ENCODE data around the gene PARD3.
"Not testable (repeated sequence)": the region's sequence is repeated elsewhere in the genome, so short reads cannot be mapped to it uniquely, and the experiment has no call there.

Gene PARD3

DNA sequence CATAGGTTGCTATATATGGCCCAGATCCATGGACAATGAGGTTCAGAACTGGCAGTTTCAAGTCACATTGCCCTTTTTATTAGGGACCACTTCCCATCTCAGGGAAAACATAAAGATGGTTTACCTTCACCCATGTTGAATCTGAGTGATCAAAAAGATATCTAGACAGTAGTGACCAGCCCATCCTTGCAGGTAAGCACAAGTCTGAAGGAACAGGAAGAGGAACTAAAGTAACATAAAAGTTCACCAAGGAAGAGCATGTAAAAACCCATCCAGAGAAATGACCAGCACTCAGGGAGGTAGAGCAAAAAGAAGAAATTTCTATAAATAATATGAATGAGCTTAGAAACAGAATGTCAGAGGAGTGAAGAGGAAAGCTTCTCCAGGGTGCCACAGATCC is 382.5 kb downstream of the PARD3 start:
- H3K4me1 ChIP-seq (ENCODE audit: control insufficient read depth, insufficient read depth, low read length), result peaks cover 5% of the 10 kb centered on the region
- H3K4me3 ChIP-seq (ENCODE audit: insufficient read depth, low read depth, low read length), result no peak overlapping the region
- no peaks in the 10 kb centered on the region for H3K36me3 ChIP-seq (ENCODE audit: control insufficient read depth, insufficient read depth, low read length)
- no peaks in the 10 kb centered on the region for H3K9me3 ChIP-seq (ENCODE audit: control insufficient read depth, low read length)
- no peak overlapping the region for H3K27ac ChIP-seq (ENCODE audit: insufficient read depth, low read depth, low read length, poor library complexity, severe bottlenecking)
- H3K27me3 ChIP-seq (ENCODE audit: control insufficient read depth, insufficient read depth, low read length, poor library complexity, severe bottlenecking), result no peaks in the 10 kb centered on the region

DNA sequence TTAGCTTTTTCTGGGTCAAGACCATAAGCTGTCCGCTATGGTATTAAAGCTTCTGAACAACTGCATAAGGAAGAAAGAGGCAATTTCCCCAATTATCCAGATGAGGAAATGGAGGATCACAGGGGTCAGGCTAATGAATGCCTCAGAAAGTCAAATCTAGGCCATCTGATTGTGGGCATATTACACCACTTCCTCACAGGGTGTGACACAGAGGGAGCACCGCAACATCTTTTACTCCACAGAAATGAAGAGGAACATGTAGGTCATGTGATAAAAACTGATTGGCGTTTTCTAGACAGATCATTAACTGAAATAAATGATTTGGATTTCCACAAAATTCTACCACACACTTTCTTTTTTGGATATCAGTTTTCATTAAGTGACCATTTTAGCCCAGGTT is 384.4 kb downstream of the PARD3 start:
- Histone ChIP-seq H3K36me3 (ENCODE audit: control insufficient read depth, insufficient read depth, low read length) (no peaks in the 10 kb centered on the region), H3K27me3 (ENCODE audit: control insufficient read depth, insufficient read depth, low read length, poor library complexity, severe bottlenecking) (no peaks in the 10 kb centered on the region), H3K27ac (ENCODE audit: insufficient read depth, low read depth, low read length, poor library complexity, severe bottlenecking) (no peak overlapping the region), H3K9me3 (ENCODE audit: control insufficient read depth, low read length) (no peaks in the 10 kb centered on the region), H3K4me1 (ENCODE audit: control insufficient read depth, insufficient read depth, low read length) (peaks cover 5% of the 10 kb centered on the region), H3K4me3 (ENCODE audit: insufficient read depth, low read depth, low read length) (no peak overlapping the region)
- WGBS, 2 experiments, result 96% methylated on average over 2 to 3 of the region's 3 CpGs

DNA sequence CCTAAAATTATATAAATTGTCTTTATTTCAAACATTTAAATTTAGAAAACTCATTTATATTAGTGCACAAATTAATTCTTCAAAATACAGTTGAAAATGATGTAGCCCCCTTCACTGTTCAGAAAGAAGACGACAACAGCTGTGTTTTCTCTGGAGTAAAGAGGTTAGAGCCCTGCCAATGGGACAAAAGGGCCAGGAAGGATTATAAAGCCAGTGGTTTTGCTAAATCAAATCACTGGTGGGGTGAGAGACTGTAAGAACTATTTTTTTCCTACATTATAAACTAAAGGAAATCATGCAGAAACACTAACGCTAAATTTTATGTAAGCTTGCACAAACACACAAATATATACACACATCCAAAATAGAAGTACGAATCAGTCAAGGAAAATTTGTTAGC is 386.6 kb downstream of the PARD3 start:
- WGBS, 2 experiments, result 0 to 40% methylated on average over 1 to 2 of the region's 3 CpGs
- Histone ChIP-seq H3K4me3 (ENCODE audit: insufficient read depth, low read depth, low read length) (no peak overlapping the region), H3K27ac (ENCODE audit: insufficient read depth, low read depth, low read length, poor library complexity, severe bottlenecking) (no peak overlapping the region), H3K27me3 (ENCODE audit: control insufficient read depth, insufficient read depth, low read length, poor library complexity, severe bottlenecking) (no peaks in the 10 kb centered on the region), H3K9me3 (ENCODE audit: control insufficient read depth, low read length) (no peaks in the 10 kb centered on the region), H3K36me3 (ENCODE audit: control insufficient read depth, insufficient read depth, low read length) (no peaks in the 10 kb centered on the region), H3K4me1 (ENCODE audit: control insufficient read depth, insufficient read depth, low read length) (peaks cover 5% of the 10 kb centered on the region)

DNA sequence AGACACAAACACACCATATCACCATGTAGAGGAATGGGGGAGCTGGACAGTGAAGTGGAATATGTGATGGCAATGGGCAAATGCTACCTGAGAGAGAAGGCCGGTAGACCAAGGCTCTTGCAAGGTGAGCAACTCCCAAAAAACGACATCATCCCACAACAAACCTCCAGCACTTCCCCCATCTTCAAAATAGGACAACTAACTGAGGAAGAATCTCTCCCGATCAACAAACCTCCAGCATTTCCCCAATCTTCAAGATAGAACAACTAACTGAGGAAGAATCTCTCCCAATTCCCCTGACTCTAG is 387.2 kb downstream of the PARD3 start:
- Histone ChIP-seq H3K4me3 (ENCODE audit: insufficient read depth, low read depth, low read length) (no peak overlapping the region), H3K27me3 (ENCODE audit: control insufficient read depth, insufficient read depth, low read length, poor library complexity, severe bottlenecking) (no peaks in the 10 kb centered on the region), H3K4me1 (ENCODE audit: control insufficient read depth, insufficient read depth, low read length) (peaks cover 5% of the 10 kb centered on the region), H3K36me3 (ENCODE audit: control insufficient read depth, insufficient read depth, low read length) (no peaks in the 10 kb centered on the region), H3K27ac (ENCODE audit: insufficient read depth, low read depth, low read length, poor library complexity, severe bottlenecking) (no peak overlapping the region), H3K9me3 (ENCODE audit: control insufficient read depth, low read length) (no peaks in the 10 kb centered on the region)
- 47% methylated on average over 3 of the region's 3 CpGs for WGBS, 2 experiments

DNA sequence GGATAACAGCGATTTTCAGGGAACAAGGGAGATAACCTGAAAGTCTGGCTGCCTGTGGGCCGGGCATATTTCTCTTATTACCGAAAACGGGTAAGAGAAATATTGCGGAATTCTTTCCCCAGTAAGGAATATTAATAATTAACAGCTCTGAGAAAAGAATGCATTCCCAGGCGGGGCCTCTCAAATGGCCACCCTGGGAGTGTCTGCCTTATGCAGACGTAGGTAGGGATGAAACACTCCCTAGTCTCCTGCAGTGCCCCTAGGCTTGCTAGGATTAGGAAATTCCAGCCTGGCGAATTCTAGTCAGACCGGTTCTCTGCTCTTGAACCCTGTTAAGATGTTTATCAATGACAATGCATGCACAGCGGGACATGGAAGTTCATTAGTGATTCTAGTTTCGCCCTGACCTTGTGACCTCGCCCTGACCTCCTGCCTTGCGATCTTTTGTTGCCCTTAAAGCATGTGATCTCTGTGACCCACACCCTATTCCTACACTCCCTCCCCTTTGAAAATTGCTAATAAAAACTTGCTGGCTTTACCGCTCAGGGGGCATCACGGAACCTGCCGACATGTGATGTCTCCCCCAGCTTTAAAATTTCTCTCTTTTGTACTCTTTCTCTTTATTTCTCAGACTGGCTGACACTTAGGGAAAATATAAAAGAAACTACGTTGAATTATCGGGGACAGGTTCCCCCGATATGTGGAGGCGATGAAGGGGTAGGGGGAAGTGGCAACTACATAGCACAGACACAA is 387.8 kb downstream of the PARD3 start:
- H3K9me3 ChIP-seq (ENCODE audit: control insufficient read depth, low read length); H3K27me3 ChIP-seq (ENCODE audit: control insufficient read depth, insufficient read depth, low read length, poor library complexity, severe bottlenecking); H3K4me3 ChIP-seq (ENCODE audit: insufficient read depth, low read depth, low read length); H3K4me1 ChIP-seq (ENCODE audit: control insufficient read depth, insufficient read depth, low read length); H3K36me3 ChIP-seq (ENCODE audit: control insufficient read depth, insufficient read depth, low read length); H3K27ac ChIP-seq (ENCODE audit: insufficient read depth, low read depth, low read length, poor library complexity, severe bottlenecking): not testable (repeated sequence)
- WGBS, 2 experiments, result 7 to 12% methylated on average over 16 to 18 of the region's 20 CpGs

DNA sequence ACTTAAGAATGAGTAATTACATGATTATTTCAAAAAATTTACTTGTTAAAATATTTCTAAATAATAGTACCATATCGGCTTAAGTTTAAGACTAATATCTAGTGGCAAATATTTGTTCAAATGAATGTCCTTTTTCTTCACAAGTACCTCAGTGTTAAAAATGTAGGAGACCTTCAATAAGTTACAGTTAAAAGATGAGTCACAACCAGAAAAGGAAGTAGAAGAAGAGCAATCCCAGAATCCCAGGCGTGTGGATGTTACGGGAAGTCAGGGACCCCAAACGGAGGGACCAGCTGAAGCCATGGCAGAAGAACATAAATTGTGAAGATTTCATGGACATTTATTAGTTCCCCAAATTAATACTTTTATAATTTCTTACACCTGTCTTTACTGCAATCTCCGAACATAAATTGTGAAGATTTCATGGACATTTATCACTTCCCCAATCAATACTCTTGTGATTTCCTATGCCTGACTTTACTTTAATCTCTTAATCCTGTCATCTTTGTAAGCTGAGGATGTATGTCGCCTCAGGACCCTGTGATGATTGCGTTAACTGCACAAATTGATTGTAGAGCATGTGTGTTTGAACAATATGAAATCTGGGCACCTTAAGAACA is 388.4 kb downstream of the PARD3 start:
- H3K9me3 ChIP-seq (ENCODE audit: control insufficient read depth, low read length); H3K4me3 ChIP-seq (ENCODE audit: insufficient read depth, low read depth, low read length); H3K27ac ChIP-seq (ENCODE audit: insufficient read depth, low read depth, low read length, poor library complexity, severe bottlenecking); H3K36me3 ChIP-seq (ENCODE audit: control insufficient read depth, insufficient read depth, low read length); H3K4me1 ChIP-seq (ENCODE audit: control insufficient read depth, insufficient read depth, low read length); H3K27me3 ChIP-seq (ENCODE audit: control insufficient read depth, insufficient read depth, low read length, poor library complexity, severe bottlenecking): not testable (repeated sequence)
- WGBS, 2 experiments, result 52 to 66% methylated on average over 6 of the region's 7 CpGs

DNA sequence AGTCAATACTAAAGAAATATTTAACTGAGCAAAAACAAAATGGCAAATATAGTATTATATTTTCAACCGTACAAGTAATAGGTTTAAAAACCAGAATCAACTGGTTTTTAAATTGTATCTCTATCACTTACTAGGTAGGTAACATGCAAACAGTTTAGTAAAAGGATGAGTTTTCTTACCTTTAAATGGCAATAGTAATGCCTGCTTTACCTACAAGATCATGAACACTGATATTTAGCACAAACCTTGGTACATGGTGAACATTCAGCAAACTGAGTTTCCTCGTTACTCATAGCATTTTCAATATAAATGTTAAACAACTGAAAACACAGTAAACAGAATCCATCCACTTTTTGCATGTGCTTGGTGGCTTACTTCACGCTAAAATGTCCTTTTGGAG is 389.1 kb downstream of the PARD3 start:
- Histone ChIP-seq H3K9me3 (ENCODE audit: control insufficient read depth, low read length) (no peaks in the 10 kb centered on the region), H3K4me1 (ENCODE audit: control insufficient read depth, insufficient read depth, low read length) (peaks cover 5% of the 10 kb centered on the region), H3K4me3 (ENCODE audit: insufficient read depth, low read depth, low read length) (no peak overlapping the region), H3K27me3 (ENCODE audit: control insufficient read depth, insufficient read depth, low read length, poor library complexity, severe bottlenecking) (no peaks in the 10 kb centered on the region), H3K27ac (ENCODE audit: insufficient read depth, low read depth, low read length, poor library complexity, severe bottlenecking) (no peak overlapping the region), H3K36me3 (ENCODE audit: control insufficient read depth, insufficient read depth, low read length) (no peaks in the 10 kb centered on the region)
- WGBS, 2 experiments, result 45 to 82% methylated on average over 1 to 2 of the region's 3 CpGs

DNA sequence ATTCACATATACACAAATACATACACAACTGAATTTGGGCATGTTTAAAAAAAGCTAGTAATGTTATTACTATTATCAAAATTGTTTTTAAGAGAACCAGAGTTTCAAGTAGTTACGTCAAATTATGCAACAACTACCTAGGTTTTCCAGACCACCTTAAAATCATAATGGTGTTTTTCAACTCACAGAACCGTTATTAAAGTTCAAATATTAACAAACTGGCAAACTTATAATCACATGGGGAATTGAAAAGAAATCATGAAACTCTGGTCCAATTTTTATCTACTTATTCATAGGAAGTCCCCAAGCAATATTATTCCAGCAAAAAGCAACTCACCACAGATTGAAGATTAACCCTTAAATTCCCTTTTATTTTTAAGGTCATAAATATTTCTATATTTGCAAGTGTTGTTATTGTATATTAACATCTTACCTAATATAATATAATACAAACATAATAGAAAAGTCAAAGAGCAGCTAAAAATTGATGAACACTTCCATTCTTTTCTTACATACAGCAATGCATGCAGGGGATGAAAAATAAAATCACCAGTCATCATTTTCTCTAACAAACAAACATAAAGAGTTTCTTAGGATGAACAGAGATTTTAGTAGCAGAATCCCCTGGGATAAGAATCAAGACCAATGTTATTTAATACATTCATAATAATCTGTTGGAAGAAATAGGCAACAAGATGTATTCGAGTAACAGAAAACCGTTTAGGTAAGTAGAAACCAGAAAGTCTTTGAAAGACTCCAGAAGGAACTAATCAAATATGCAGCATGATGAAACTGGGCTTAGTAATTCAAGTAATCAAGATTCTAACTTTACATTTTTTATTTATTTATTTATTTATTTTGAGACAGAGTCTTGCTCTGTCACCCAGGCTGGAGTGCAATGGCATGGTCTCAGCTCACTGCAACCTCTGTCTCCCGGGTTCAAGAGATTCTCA is 391.1 kb downstream of the PARD3 start:
- H3K36me3 ChIP-seq (ENCODE audit: control insufficient read depth, insufficient read depth, low read length), result no peaks in the 10 kb centered on the region
- H3K4me1 ChIP-seq (ENCODE audit: control insufficient read depth, insufficient read depth, low read length), result peaks cover 5% of the 10 kb centered on the region
- no peak overlapping the region for H3K4me3 ChIP-seq (ENCODE audit: insufficient read depth, low read depth, low read length)
- no peaks in the 10 kb centered on the region for H3K27me3 ChIP-seq (ENCODE audit: control insufficient read depth, insufficient read depth, low read length, poor library complexity, severe bottlenecking)
- 86 to 94% methylated on average over 5 of the region's 5 CpGs for WGBS, 2 experiments
- no peaks in the 10 kb centered on the region for H3K9me3 ChIP-seq (ENCODE audit: control insufficient read depth, low read length)
- H3K27ac ChIP-seq (ENCODE audit: insufficient read depth, low read depth, low read length, poor library complexity, severe bottlenecking), result no peak overlapping the region

DNA sequence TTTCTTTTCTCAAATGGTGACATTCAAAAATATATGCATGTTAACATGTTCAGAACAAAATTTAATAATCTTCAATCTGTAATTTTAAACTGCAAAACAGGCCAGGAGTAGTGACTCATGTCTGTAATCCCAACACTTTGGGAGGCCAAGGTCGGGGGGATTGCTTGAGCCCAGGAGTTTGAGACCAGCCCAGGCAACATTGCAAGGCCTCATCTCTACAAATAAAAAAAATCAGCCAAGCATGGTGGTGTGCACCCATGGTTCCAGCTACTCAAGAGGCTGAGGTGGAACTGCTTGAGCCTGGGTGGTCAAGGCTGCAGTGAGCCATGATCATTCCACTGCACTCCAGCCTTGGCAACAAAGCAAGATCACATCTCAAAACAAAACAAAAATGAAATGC is 394.3 kb downstream of the PARD3 start:
- no peaks in the 10 kb centered on the region for H3K36me3 ChIP-seq (ENCODE audit: control insufficient read depth, insufficient read depth, low read length)
- H3K27ac ChIP-seq (ENCODE audit: insufficient read depth, low read depth, low read length, poor library complexity, severe bottlenecking), result no peak overlapping the region
- no peaks in the 10 kb centered on the region for H3K9me3 ChIP-seq (ENCODE audit: control insufficient read depth, low read length)
- 0% methylated on average over 1 of the region's 1 CpG for WGBS, 2 experiments
- no peaks in the 10 kb centered on the region for H3K27me3 ChIP-seq (ENCODE audit: control insufficient read depth, insufficient read depth, low read length, poor library complexity, severe bottlenecking)
- H3K4me3 ChIP-seq (ENCODE audit: insufficient read depth, low read depth, low read length), result no peak overlapping the region
- H3K4me1 ChIP-seq (ENCODE audit: control insufficient read depth, insufficient read depth, low read length), result no peaks in the 10 kb centered on the region

DNA sequence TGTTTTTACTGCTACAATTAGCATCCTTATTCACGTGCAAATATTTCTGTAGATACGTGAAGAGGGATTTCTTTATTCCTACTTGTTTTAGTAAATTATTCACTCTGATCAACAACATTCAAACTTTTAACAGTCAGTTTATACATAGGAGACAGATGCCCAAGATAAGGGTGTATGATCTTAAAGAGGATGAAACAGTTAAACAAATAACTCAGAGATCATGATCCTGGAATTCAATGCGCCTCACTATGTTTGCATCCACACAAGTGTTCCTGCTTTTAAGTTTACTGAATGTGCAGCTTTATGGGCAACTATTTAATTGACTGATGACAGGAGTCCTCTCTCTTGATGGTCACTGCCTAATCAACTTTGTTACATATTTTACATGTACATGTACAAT is 394.8 kb downstream of the PARD3 start:
- Histone ChIP-seq H3K4me3 (ENCODE audit: insufficient read depth, low read depth, low read length) (no peak overlapping the region), H3K9me3 (ENCODE audit: control insufficient read depth, low read length) (no peaks in the 10 kb centered on the region), H3K4me1 (ENCODE audit: control insufficient read depth, insufficient read depth, low read length) (no peaks in the 10 kb centered on the region), H3K36me3 (ENCODE audit: control insufficient read depth, insufficient read depth, low read length) (no peaks in the 10 kb centered on the region), H3K27ac (ENCODE audit: insufficient read depth, low read depth, low read length, poor library complexity, severe bottlenecking) (no peak overlapping the region), H3K27me3 (ENCODE audit: control insufficient read depth, insufficient read depth, low read length, poor library complexity, severe bottlenecking) (no peaks in the 10 kb centered on the region)
- WGBS, 2 experiments, result 94 to 100% methylated on average over 1 of the region's 3 CpGs

Data from ectodermal cell (in vitro differentiated cells).